Osteocyte (in vitro differentiated cells): Measurements from ENCODE around the gene TEX261. TPM values are rescaled to one million over a fixed set of nuclear protein-coding genes. Genes with fewer than 3 reads are reported as not detected.

Source experiments
- DNase-seq: peaks from one replicate; pipeline ENCODE4 v3.0.0; 2021; ENCODE audit warnings: mixed read lengths; ENCODE audit not compliant: unreplicated experiment; ENCODE audit errors: extremely low spot score
- H3K27ac Mint-ChIP-seq: one replicate; pipeline ENCODE4 v1.8.0; 2021; ENCODE audit warnings: mild to moderate bottlenecking, mixed read lengths; ENCODE audit not compliant: unreplicated experiment
- H3K27me3 Mint-ChIP-seq: one replicate; pipeline ENCODE4 v1.8.0; 2021; ENCODE audit warnings: mixed read lengths; ENCODE audit not compliant: unreplicated experiment
- H3K36me3 Mint-ChIP-seq: one replicate; pipeline ENCODE4 v1.8.0; 2021; ENCODE audit warnings: mixed read lengths; ENCODE audit not compliant: unreplicated experiment
- H3K4me1 Mint-ChIP-seq: one replicate; pipeline ENCODE4 v1.8.0; 2021; ENCODE audit warnings: mixed read lengths; ENCODE audit not compliant: unreplicated experiment
- H3K4me3 Mint-ChIP-seq: one replicate; pipeline ENCODE4 v1.8.0; 2021; ENCODE audit warnings: mild to moderate bottlenecking, moderate library complexity, mixed read lengths; ENCODE audit not compliant: unreplicated experiment
- H3K9me3 Mint-ChIP-seq: one replicate; pipeline ENCODE4 v1.8.0; 2021; ENCODE audit warnings: mixed read lengths; ENCODE audit not compliant: unreplicated experiment
- total RNA-seq: library from RNA; stranded (reverse); gene quantifications from 2 replicates; pipeline ENCODE4 v1.2.1, GENCODE V29; 2021
- TF ChIP-seq, protein P1 (sequence below): fragments of 200-600 bp; sonication (generic); IDR thresholded peaks from 2 replicates; pipeline ENCODE4 v1.5.0; 2021; ENCODE audit warnings: antibody characterized with exemption, mild to moderate bottlenecking, moderate library complexity

TEX261 gene
- total RNA-seq, 1 donor from 2014 or later = 71.2 TPM

DNA sequence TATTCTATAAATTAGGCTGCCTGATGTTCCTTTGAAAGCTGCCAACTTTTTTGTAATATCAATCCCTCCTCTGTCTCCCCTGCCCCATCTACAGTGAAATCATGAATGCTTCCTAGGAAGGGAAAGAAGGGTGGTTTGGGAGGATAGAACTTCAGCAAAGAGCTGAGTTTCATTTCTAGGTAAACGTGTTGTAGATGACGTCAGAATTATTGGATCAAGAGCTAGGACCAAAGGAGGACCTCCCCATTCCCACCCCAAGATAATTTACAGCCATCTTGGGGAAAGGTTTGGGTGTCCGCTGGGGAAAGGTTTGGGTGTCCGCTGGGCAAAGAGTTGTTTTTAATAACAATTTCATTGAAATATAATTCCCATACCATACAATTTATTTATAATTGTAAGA lies 27.5 kb downstream of the TEX261 start:
- Mint-ChIP-seq H3K4me1 (peaks cover 6% of the 10 kb centered on the region), H3K4me3 (no peak overlapping the region), H3K27me3 (peaks cover 39% of the 10 kb centered on the region), H3K27ac (no peak overlapping the region), H3K9me3 (no peaks in the 10 kb centered on the region), H3K36me3 (no peaks in the 10 kb centered on the region)
- DNase-seq = peak; percentile 11
- TF ChIP-seq, protein P1, sequence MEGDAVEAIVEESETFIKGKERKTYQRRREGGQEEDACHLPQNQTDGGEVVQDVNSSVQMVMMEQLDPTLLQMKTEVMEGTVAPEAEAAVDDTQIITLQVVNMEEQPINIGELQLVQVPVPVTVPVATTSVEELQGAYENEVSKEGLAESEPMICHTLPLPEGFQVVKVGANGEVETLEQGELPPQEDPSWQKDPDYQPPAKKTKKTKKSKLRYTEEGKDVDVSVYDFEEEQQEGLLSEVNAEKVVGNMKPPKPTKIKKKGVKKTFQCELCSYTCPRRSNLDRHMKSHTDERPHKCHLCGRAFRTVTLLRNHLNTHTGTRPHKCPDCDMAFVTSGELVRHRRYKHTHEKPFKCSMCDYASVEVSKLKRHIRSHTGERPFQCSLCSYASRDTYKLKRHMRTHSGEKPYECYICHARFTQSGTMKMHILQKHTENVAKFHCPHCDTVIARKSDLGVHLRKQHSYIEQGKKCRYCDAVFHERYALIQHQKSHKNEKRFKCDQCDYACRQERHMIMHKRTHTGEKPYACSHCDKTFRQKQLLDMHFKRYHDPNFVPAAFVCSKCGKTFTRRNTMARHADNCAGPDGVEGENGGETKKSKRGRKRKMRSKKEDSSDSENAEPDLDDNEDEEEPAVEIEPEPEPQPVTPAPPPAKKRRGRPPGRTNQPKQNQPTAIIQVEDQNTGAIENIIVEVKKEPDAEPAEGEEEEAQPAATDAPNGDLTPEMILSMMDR = no peak

DNA sequence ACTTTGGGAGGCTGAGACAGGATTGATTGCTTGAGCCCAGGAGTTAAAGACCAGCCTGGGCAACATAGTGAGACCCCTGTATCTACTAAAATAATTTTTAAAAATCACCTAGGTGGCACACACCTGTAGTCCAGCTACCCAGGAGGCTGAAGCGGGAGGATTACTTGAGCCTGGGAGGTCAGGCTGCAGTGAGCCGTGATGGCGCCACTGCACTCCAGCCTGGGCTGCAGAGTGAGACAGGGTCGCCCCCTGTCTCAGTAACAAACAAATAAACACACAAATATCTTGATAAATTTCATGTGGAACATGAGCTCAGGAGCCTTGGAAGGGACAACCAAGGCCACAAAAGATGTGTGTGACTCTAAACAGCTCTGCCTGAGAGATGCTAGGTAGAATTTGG lies 28.0 kb downstream of the TEX261 start:
- TF ChIP-seq, protein P1 = no peak
- Mint-ChIP-seq H3K4me1 (peaks cover 6% of the 10 kb centered on the region), H3K27me3 (peaks cover 34% of the 10 kb centered on the region), H3K9me3 (no peaks in the 10 kb centered on the region), H3K4me3 (no peak overlapping the region), H3K27ac (no peak overlapping the region), H3K36me3 (no peaks in the 10 kb centered on the region)
- DNase-seq = peak; percentile 25

DNA sequence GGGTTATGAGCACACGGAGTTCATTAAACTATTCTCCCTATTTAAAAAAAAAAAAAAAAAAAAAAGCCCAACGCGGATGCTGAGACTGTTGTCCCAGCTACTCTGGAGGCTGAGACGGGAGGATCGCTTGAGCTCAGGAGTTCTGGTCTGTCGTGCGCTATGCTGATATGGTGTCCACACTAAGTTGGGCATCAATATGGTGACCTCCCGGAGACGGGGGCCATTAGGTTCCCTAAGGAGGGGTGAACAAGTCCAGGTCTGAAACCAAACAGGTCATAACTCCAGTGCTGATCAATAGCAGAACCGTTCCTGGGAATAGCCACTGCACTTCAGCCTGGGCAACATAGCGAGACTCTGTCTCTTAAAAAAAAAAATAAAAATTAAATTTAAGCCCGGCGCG lies 29.2 kb downstream of the TEX261 start:
- Mint-ChIP-seq H3K4me1 (peaks cover 6% of the 10 kb centered on the region), H3K9me3 (no peaks in the 10 kb centered on the region), H3K4me3 (no peak overlapping the region), H3K27ac (no peak overlapping the region), H3K36me3 (peaks cover 2% of the 10 kb centered on the region), H3K27me3 (peaks cover 24% of the 10 kb centered on the region)
- peak; percentile 57 for DNase-seq
- TF ChIP-seq, protein P1 = no peak

DNA sequence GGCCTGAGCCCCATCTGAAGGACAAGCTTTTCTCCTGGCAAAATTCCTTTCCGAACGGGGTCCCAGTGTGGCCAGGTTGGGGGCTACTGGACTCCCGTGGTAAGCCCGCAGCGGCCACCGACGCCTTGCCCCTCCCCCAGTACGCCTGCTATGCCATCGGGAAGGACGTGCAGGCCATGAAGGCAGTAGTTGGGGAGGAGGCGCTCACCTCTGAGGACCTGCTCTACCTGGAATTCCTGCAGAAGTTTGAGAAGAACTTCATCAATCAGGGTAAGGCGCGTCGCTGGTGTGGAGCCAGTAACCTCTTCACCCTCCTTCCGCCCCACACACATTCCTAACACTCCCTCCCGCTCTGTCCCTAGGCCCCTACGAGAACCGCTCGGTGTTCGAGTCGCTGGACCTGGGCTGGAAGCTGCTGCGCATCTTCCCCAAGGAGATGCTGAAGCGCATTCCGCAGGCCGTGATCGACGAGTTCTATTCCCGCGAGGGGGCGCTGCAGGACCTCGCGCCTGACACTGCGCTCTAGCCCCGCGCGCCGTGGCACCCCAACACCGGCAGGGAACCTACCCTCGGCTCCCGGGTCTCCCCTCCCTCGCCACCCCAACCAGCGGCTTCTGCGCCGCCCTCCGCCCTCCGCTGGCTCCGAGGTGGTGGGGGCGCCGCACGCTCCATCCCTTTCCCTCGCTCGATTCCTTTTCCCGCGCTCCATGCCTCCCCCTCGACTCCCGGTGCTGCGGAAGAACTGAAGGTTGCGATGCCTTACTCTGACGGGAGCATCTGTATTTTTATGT lies 29.9 kb downstream of the TEX261 start:
- Mint-ChIP-seq H3K27me3 (peaks cover 17% of the 10 kb centered on the region), H3K4me3 (peak overlapping the region; percentile 76), H3K4me1 (peaks cover 6% of the 10 kb centered on the region), H3K27ac (no peak overlapping the region), H3K9me3 (no peaks in the 10 kb centered on the region), H3K36me3 (peaks cover 2% of the 10 kb centered on the region)
- TF ChIP-seq, protein P1 = peak; percentile 82
- DNase-seq = peak; percentile 88

DNA sequence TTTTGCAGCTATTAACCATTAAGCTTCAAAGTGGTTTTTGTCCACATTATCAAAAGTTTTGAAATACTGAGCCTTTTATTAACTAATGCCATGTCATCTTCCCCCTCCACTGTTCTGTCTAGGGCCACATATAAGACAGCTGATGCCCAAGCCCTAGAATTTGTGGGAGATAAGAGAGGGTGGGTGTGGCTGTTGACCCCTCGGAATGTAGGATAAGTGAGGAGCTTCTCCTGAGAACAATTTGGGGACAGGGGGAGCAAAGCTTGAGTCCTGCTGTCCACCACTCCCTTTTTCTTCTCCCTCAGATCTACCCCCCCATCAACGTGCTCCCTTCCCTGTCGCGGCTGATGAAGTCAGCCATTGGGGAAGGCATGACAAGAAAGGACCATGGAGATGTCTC lies 30.5 kb downstream of the TEX261 start:
- DNase-seq = no peak

More for the DNA sequence above, 30.5 kb downstream of the TEX261 start:
- no peak overlapping the region for H3K27ac Mint-ChIP-seq
- H3K4me3 Mint-ChIP-seq = no peak overlapping the region
- peaks cover 6% of the 10 kb centered on the region for H3K4me1 Mint-ChIP-seq
- TF ChIP-seq, protein P1 = no peak
- H3K36me3 Mint-ChIP-seq = peaks cover 2% of the 10 kb centered on the region
- H3K27me3 Mint-ChIP-seq = peaks cover 10% of the 10 kb centered on the region
- H3K9me3 Mint-ChIP-seq = no peaks in the 10 kb centered on the region
